GM19455 (cell line): ENCODE measurements around the gene PPP1R1B.

ENCODE experiments used
- ATAC-seq: cut with Tn5 transposase; IDR thresholded peaks from one replicate; pipeline ENCODE4 v1.9.1; 2021; ENCODE audit not compliant: unreplicated experiment

Gene PPP1R1B

GRCh38 chr17:39678340-39679116 lies 51.8 kb downstream of the PPP1R1B start:
- no peak for ATAC-seq

GRCh38 chr17:39679521-39680192 lies 52.9 kb downstream of the PPP1R1B start:
- ATAC-seq, result no peak

DNA sequence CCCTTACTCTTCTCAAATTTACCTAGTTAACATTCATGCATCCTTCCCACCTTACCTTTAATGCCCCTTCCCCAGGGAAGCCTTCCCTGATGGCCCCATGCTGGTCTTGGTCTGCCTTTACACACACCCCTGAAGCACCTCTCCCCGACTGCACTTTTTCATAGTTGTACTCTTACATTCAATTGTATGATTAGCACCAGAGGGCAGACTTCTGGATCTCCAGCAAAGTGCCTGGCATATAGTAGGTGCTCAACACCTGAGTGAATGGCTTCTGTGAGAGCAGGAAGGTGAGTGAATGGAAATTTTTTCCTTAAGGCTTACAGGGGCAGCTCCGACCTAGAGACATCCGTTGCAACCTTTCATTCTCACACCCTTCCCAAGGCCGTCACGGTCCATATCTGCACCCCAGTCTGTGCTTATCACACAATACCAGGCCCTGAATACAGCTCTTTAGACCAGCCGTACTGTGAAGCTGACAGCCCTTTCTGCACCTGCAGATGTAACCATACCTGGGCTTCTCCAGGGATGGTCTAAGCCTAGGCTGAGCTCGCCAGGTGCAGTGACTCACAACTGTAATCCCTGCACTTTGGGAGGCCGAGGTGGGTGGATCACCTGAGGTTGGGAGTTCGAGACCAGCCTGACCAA lies 56.7 kb downstream of the PPP1R1B start:
- ATAC-seq, result no peak

DNA sequence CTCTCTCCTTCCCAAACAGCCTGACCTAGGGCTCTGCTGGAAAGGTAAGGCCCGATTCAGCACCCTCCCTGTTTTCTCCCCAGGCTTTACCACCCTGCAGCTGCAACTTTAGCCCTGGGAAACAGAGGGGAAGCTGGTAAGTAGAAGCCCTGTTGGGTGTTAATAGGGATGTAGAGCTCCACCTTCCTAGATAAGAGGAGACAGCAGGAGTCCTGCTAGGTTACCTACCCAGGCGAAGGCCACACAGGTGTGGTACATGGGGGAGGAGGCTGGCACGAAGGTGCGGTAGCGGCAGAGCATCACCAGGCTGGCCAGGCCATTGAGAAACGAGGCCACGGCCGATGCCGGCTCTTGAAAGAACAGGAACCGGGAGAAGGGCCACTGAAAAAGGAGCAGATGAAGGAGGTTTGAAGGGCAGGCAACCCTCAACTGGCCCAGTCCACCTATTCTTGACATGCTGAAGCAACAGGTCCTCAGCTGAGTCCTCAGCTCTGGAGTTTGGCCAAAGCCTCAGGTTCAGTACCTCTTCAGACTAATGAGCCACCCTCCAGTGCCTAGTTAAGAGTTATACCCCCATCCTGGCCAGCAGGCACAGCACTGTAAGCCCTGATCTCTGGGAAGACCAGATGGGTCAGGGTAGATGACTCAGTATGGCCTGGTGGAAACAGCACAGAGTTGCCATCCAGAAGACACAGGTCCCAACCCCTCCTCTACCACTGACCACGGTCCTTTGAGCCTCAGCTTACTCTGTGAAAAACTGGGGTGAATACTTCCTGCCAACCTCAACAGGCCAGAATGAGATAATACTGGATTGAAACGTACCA lies 57.8 kb downstream of the PPP1R1B start:
- ATAC-seq, result no peak
